RWPE1 (cell line): ENCODE measurements around the gene ABCB9.

Experiments used
- CTCF ChIA-PET: fragments of 350-600 bp; sonication (Branson Sonifier 250); formaldehyde crosslinking; extraction: SDS; loops from one replicate; lab custom pipeline; 2021; lab: Yijun Ruan, JAX
- POLR2A ChIA-PET: fragments of 400-600 bp; formaldehyde crosslinking; extraction: SDS; loops from one replicate; lab custom pipeline; 2020; ENCODE audit warnings: antibody characterized with exemption; ENCODE audit not compliant: low non-redundant PET; lab: Yijun Ruan, JAX
- DNase-seq: peaks from one replicate; pipeline ENCODE4 v3.0.0; 2012; ENCODE audit warnings: low spot score
- H3K27ac ChIP-seq: fragments of 450-650 bp; 2 replicates; pipeline ENCODE4 v1.5.1; 2017
- CTCF ChIP-seq: fragments of 450-650 bp; conservative IDR thresholded peaks from 2 replicates; pipeline ENCODE4 v1.5.1; 2017; ENCODE audit warnings: low read depth, mild to moderate bottlenecking

Gene ABCB9

GRCh38 chr12:122959566-122960192, 6.6 kb downstream of the ABCB9 start:
- ChIA-PET CTCF (no interaction called here), POLR2A (no interaction called here)
- no peak for DNase-seq
- TF ChIP-seq CTCF, result no peak
- peak overlapping the region; percentile 4; the same call in 1 of the 2 replicates for H3K27ac ChIP-seq

GRCh38 chr12:122958198-122958888, 7.9 kb downstream of the ABCB9 start:
- ChIA-PET CTCF (no interaction called here), POLR2A (no interaction called here)
- H3K27ac ChIP-seq, result no peak overlapping the region
- no peak for TF ChIP-seq CTCF
- DNase-seq, result no peak

- H3K27ac ChIP-seq, result no peak overlapping the region
- ChIA-PET POLR2A (no interaction called here), CTCF (interaction anchor here (0.5 to 1.3 kb wide), 4 partner anchors 18 to 1116 kb away, joined by 3 to 10 read pairs (median 4); no protein-coding TSS in a partner anchor)
- TF ChIP-seq CTCF, result no peak
- DNase-seq, result no peak
Observed at GRCh38 chr12:122956035-122956434, 10.2 kb downstream of the ABCB9 start.

GRCh38 chr12:122955156-122955555, 11.1 kb downstream of the ABCB9 start:
- POLR2A ChIA-PET, result no interaction called here
- CTCF ChIA-PET, result interaction anchor here (0.6 to 1.2 kb wide), 2 partner anchors 37 to 94 kb away, joined by 3 read pairs; no protein-coding TSS in a partner anchor
- no peak for DNase-seq
- TF ChIP-seq CTCF, result no peak
- H3K27ac ChIP-seq, result peak overlapping the region; percentile 19; the same call in 1 of the 2 replicates

- TF ChIP-seq CTCF, result peak; percentile 86
- POLR2A ChIA-PET, result no interaction called here
- peak overlapping the region; percentile 99 for H3K27ac ChIP-seq
- CTCF ChIA-PET, result interaction anchor here (0.6 to 1.5 kb wide), 22 partner anchors 19 to 1518 kb away, joined by 3 to 10 read pairs (median 4); partner anchors contain the start of gene OGFOD2
- DNase-seq, result peak; percentile 72
Observed at GRCh38 chr12:122951979-122952892, 14.0 kb downstream of the ABCB9 start.

- H3K27ac ChIP-seq, result peak overlapping the region; percentile 99
- ChIA-PET POLR2A (no interaction called here), CTCF (interaction anchor here (0.6 to 1.2 kb wide), 5 partner anchors 34 to 312 kb away, joined by 3 to 4 read pairs (median 3); no protein-coding TSS in a partner anchor)
- TF ChIP-seq CTCF, result no peak
- DNase-seq, result peak; percentile 57
Observed at GRCh38 chr12:122951406-122951805, 14.9 kb downstream of the ABCB9 start.
